ENCODE results near the gene SLC4A5.

DNA sequence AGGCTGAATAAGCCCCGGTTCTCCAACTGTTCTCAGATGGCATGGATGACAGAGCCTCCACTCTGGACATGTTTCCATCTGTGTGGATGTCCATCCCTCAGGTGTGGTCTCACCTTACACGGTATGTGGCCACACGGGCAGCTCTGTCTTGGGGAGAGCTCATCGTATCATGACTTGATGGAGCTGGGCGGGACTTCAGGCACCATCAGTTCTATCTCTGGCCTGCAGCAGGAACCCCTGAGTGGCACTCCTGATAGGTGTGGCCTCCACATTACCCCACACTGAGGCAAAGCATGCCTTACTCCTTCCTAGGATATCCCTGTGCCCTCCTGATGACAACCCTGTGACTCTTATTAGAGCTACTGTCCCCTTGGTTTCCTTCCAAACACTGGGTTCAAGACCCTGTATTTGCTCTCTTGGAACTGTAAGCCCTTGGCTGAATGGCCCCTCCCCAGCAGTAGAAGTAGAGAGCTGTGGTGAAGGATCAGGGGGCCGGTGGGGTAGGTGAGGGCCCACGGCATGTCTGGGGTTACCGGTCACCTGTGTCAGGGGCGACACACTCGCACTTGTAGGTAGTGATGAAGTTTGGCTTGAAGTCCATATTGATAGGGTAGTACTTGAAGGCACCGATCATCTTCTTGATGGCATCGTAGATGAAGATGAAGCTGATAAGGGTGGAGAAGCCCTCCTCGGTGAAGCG is 96.6 kb downstream of the SLC4A5 start:
- TF ChIP-seq, protein P1, sequence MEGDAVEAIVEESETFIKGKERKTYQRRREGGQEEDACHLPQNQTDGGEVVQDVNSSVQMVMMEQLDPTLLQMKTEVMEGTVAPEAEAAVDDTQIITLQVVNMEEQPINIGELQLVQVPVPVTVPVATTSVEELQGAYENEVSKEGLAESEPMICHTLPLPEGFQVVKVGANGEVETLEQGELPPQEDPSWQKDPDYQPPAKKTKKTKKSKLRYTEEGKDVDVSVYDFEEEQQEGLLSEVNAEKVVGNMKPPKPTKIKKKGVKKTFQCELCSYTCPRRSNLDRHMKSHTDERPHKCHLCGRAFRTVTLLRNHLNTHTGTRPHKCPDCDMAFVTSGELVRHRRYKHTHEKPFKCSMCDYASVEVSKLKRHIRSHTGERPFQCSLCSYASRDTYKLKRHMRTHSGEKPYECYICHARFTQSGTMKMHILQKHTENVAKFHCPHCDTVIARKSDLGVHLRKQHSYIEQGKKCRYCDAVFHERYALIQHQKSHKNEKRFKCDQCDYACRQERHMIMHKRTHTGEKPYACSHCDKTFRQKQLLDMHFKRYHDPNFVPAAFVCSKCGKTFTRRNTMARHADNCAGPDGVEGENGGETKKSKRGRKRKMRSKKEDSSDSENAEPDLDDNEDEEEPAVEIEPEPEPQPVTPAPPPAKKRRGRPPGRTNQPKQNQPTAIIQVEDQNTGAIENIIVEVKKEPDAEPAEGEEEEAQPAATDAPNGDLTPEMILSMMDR (IDR thresholded peaks at IDR 0.05), result no peak
- TF ChIP-seq, protein P2, sequence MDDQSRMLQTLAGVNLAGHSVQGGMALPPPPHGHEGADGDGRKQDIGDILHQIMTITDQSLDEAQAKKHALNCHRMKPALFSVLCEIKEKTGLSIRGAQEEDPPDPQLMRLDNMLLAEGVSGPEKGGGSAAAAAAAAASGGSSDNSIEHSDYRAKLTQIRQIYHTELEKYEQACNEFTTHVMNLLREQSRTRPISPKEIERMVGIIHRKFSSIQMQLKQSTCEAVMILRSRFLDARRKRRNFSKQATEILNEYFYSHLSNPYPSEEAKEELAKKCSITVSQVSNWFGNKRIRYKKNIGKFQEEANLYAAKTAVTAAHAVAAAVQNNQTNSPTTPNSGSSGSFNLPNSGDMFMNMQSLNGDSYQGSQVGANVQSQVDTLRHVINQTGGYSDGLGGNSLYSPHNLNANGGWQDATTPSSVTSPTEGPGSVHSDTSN (IDR thresholded peaks at IDR 0.05), result no peak
- TF ChIP-seq RAD21 (IDR thresholded peaks at IDR 0.05; ENCODE audit: low read length) (no peak), YY1 (IDR thresholded peaks at IDR 0.05; ENCODE audit: low read depth) (no peak), JUND (IDR thresholded peaks at IDR 0.05) (no peak), FOXM1 (IDR thresholded peaks at IDR 0.05; ENCODE audit: low read depth) (no peak), EP300 (IDR thresholded peaks at IDR 0.05; ENCODE audit: borderline replicate concordance in 1 of 2, low read depth in 1 of 2, low read length in 1 of 2) (no peak), EZH2phosphoT487 (IDR thresholded peaks at IDR 0.05; ENCODE audit: borderline replicate concordance, low read depth) (no peak), TAF1 (IDR thresholded peaks at IDR 0.05; ENCODE audit: borderline replicate concordance, low read depth, low read length) (no peak), TCF12 (IDR thresholded peaks at IDR 0.05) (no peak), NRF1 (IDR thresholded peaks at IDR 0.05; ENCODE audit: low read depth, low read length) (no peak)
- TF ChIP-seq, protein P3, sequence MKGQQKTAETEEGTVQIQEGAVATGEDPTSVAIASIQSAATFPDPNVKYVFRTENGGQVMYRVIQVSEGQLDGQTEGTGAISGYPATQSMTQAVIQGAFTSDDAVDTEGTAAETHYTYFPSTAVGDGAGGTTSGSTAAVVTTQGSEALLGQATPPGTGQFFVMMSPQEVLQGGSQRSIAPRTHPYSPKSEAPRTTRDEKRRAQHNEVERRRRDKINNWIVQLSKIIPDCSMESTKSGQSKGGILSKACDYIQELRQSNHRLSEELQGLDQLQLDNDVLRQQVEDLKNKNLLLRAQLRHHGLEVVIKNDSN (IDR thresholded peaks at IDR 0.05; ENCODE audit: borderline replicate concordance, low read depth), result no peak
- TF ChIP-seq, protein P4, sequence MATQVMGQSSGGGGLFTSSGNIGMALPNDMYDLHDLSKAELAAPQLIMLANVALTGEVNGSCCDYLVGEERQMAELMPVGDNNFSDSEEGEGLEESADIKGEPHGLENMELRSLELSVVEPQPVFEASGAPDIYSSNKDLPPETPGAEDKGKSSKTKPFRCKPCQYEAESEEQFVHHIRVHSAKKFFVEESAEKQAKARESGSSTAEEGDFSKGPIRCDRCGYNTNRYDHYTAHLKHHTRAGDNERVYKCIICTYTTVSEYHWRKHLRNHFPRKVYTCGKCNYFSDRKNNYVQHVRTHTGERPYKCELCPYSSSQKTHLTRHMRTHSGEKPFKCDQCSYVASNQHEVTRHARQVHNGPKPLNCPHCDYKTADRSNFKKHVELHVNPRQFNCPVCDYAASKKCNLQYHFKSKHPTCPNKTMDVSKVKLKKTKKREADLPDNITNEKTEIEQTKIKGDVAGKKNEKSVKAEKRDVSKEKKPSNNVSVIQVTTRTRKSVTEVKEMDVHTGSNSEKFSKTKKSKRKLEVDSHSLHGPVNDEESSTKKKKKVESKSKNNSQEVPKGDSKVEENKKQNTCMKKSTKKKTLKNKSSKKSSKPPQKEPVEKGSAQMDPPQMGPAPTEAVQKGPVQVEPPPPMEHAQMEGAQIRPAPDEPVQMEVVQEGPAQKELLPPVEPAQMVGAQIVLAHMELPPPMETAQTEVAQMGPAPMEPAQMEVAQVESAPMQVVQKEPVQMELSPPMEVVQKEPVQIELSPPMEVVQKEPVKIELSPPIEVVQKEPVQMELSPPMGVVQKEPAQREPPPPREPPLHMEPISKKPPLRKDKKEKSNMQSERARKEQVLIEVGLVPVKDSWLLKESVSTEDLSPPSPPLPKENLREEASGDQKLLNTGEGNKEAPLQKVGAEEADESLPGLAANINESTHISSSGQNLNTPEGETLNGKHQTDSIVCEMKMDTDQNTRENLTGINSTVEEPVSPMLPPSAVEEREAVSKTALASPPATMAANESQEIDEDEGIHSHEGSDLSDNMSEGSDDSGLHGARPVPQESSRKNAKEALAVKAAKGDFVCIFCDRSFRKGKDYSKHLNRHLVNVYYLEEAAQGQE (IDR thresholded peaks at IDR 0.05; ENCODE audit: low read depth, low read length), result no peak
